ENCODE data around the gene MRS2. TPM values are rescaled to one million over a fixed set of nuclear protein-coding genes. Genes with fewer than 3 reads are reported as not detected.
"Not testable (repeated sequence)": the region's sequence is repeated elsewhere in the genome, so short reads cannot be mapped to it uniquely, and the experiment has no call there.

The MRS2 gene, protein sequence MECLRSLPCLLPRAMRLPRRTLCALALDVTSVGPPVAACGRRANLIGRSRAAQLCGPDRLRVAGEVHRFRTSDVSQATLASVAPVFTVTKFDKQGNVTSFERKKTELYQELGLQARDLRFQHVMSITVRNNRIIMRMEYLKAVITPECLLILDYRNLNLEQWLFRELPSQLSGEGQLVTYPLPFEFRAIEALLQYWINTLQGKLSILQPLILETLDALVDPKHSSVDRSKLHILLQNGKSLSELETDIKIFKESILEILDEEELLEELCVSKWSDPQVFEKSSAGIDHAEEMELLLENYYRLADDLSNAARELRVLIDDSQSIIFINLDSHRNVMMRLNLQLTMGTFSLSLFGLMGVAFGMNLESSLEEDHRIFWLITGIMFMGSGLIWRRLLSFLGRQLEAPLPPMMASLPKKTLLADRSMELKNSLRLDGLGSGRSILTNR
- 24.4 and 26.5 TPM in 2 replicates for total RNA-seq (2014; rRNA removed; shearing (Covaris generic))

GRCh38 chr6:24402697-24403500, at the start of gene MRS2:
Gene MRS2 (plus strand): TSS chr6:24402936. CDS start chr6:24403047, 111 bp downstream.
- peak; percentile 65 for DNase-seq (ENCODE audit: low read depth)

DNA sequence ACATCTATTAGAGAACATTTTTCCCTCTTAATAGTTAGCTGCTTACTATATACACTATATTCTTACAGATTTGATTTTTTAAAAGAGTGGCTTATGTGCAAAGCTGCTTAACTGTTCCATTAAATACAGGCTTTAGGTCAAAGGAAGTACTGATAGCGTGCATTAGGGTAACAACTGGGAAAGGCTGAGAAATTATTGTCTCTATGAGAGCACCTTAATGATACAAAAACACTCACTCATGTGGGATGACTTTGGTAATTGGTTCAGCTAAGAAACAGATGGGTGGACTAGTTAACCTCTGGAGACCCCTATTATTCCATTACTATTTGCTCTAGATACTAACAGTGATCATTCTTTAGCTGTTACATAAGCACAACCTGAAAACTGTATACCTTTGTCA, 48.9 kb upstream of the MRS2 start:
- no peak for DNase-seq (ENCODE audit: low read depth)

- no peak for DNase-seq (ENCODE audit: low read depth)
These were observed 47.3 kb upstream of the MRS2 start for GRCh38 chr6:24355393-24355792.

GRCh38 chr6:24356310-24356973, 46.3 kb upstream of the MRS2 start:
- DNase-seq (ENCODE audit: low read depth) = no peak

GRCh38 chr6:24357336-24358218, 45.2 kb upstream of the MRS2 start, which contains the start of gene DCDC2:
Gene DCDC2 (minus strand): TSS chr6:24358059. CDS start chr6:24357750, 309 bp downstream.
- DNase-seq (ENCODE audit: low read depth) = no peak

DNA sequence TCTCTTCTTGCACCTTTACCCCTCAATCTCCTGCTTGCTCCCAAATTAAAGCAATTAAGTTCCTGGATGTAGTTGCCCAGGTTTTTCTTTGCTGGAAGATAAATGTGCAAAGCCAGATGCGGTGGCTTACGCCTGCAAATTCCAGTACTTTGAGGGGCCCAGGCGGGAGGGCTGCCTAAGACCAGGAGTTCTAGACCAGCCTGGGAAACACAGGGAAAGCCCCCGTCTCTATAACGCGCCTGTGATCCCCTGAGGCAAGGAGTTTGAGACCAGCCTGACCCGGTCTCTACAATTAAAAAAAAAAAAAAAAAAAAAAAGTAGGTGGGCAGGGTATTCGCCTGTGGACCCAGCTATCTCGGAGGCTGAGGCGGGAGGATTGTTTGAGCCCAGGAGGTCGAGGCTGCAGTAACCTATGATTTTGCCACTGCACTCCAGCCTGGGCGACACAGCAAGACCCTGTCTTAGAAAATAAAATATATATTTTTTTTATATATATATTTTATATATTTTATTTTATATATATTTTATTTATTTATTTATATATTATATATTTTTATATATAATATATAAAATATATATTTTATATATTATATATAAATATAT, 44.4 kb upstream of the MRS2 start:
- no peak for DNase-seq (ENCODE audit: low read depth)

- peak; percentile 80 for DNase-seq (ENCODE audit: low read depth)
These were observed 42.9 kb upstream of the MRS2 start for GRCh38 chr6:24359640-24360454.

GRCh38 chr6:24362363-24362762, 40.4 kb upstream of the MRS2 start:
- DNase-seq (ENCODE audit: low read depth) = not testable (repeated sequence)

DNA sequence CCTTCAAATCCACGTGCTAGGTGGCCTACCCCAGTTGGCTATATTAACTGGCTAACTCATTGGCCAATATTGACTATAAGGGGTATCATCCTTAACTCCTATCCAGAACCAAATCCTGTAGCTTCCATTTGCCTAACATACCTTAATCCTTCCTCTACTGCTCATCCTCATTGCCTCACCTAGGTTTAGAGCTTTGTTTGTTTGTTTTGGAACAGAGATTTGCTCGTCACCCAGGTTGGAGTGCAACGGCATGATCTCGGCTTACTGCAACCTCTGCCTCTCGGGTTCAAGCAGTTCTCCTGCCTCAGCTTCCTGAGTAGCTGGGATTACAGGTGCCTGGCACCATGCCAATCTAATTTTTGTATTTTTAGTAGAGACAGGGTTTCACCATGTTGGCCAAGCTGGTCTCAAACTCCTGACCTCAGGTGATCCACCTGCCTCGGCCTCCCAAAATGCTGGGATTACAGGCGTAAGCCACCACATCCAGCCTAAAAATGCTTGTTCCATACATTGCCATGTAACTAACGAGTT, 37.6 kb upstream of the MRS2 start:
- not testable (repeated sequence) for DNase-seq (ENCODE audit: low read depth)

DNA sequence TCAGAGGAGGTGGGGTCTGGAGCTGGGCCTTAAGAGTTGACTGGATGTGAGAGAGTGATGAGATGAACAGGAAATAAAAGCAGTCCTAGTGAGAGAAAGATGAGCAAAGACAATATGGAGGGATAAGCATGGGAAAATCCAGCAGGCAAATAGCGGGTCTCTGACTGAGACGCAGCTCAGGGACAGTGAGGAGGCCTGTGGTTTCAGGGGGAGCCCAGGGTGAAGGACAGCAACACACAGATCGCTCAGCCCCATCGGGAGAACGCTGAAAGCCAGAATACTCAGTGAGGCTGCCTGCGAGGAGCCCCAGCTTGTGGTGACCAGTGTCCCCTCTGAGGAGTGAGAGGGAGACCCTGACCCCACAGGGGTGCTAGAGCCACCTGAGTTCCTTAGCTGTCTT, 28.1 kb upstream of the MRS2 start:
- DNase-seq (ENCODE audit: low read depth) = no peak

GRCh38 chr6:24376871-24377270, 25.9 kb upstream of the MRS2 start:
- DNase-seq (ENCODE audit: low read depth) = peak; percentile 43

DNA sequence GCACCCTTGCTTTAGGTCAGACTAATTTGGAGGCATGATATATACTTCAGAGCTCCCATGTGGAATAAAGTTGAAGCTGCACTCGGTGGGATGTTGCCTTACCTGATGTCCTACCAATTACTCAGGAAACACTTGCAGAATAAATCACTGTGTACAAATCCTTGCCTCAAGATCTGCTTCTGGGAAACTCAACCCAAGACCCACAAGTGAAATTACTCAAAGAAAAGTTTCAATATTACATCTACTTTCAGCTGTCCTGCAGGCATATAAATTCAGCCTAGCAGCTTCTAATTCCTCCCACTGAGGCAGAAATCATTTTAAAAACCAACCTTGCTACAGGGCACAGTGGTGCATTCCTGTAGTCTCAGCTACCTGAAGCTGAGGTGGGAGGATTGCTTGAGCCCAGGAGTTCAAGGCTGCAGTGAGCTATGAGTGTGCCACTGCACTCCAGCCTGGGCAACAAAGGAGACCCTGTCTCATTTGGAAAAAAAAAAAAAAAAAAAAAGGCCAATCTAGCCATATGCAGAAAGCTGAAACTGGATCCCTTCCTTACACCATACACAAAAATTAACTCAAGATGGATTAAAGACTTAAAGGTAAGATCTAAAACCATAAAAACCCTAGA, 24.2 kb upstream of the MRS2 start:
- DNase-seq (ENCODE audit: low read depth) = no peak

GRCh38 chr6:24381476-24382219, 21.1 kb upstream of the MRS2 start:
- DNase-seq (ENCODE audit: low read depth) = no peak

DNA sequence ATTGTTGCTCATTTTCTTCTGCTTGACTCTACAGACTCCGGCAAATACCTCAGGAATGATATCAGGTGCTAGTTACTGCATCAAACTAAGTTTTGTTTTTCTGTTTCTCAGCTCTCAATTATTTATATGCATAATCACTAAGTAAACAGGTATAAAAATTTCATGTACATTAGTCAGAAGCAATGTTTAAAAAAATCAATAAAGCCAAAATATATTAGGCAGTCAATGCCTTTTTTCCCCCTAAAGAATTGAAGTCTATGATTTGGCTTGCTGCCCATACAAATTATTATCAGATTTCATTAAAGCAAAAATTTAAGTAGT, 20.6 kb upstream of the MRS2 start:
- no peak for DNase-seq (ENCODE audit: low read depth)

DNA sequence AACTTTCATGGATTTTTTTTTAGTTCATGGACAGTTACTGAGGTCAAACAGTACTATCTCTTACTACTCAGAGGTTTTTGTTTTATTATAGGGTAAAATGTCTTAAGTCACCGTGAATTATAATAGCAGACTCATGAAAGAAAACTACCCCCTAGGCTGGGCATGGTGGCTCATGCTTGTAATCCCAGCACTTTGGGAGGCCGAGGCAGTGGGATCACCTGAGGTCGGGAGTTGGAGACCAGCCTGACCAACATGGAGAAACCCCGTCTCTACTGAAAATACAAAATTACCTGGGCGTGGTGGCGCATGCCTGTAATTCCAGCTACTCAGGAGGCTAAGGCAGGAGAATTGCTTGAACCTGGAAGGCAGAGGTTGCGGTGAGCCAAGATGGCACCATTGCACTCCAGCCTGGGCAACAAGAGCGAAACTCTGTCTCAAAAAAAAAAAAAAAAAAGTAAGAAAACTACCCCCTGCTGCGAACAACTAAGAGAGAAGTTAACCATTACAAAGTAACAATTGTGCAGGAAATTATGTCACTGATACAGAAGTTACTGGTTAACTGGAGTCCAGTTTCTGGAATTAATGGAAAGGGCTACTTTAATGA, 19.7 kb upstream of the MRS2 start:
- DNase-seq (ENCODE audit: low read depth) = not testable (repeated sequence)

GRCh38 chr6:24384369-24385130, 18.2 kb upstream of the MRS2 start:
- DNase-seq (ENCODE audit: low read depth) = not testable (repeated sequence)

DNA sequence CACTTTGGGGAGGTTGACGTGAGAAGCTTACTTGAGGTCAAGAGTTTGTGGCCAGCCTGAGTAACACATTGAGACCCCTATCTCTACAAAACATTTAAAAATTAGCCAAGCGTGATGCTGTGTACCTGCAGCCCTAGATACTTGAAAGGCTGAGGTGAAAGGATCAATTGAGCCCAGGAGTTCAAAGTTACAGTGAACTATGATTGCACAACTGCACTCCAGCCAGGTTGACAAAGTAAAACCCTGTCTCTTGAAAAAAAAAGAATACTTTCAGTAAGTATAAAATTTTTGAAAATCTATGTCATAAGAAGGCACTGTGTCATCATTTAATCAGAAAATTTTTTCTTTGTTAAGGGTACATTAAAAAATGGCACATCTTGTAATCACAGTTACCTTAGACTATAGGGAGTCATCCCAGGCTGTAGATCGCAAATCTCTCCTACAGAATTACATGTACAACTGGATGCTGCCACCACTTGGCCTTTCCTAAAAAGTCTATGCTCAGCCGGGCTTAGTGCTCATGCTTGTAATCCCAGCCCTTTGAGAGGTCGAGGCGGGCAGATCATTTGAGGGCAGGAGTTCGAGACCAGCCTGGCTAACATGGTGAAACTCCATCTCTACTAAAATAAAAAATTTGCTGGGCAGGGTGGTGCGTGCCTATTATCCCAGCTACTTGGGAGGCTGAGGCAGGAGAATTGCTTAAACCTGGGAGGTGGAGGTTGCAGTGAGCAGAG, 17.0 kb upstream of the MRS2 start:
- peak; percentile 11 for DNase-seq (ENCODE audit: low read depth)

All from RPMI7951 (cell line).